Kidney epithelial cell (primary cell): ENCODE results near the gene ZDHHC14. TPM values are rescaled to one million over a fixed set of nuclear protein-coding genes. Genes with fewer than 3 reads are reported as not detected.

ENCODE experiments used
- DNase-seq: peaks from one replicate; pipeline ENCODE4 v3.0.0-alpha.2; 2010; ENCODE audit warnings: low read depth
- H3K27me3 ChIP-seq: 2 replicates; pipeline ENCODE4 v1.6.0; 2011; ENCODE audit warnings: low read length; ENCODE audit not compliant: control insufficient read depth, insufficient read depth
- H3K36me3 ChIP-seq: 2 replicates; pipeline ENCODE4 v1.5.1; 2011; ENCODE audit warnings: low read length; ENCODE audit not compliant: control insufficient read depth, insufficient read depth
- H3K4me3 ChIP-seq: 2 replicates; pipeline ENCODE4 v1.5.1; 2011; ENCODE audit warnings: low read depth, mild to moderate bottlenecking, control low read depth, low read length
- CTCF ChIP-seq: IDR thresholded peaks from 2 replicates; pipeline ENCODE4 v1.5.1; 2011; ENCODE audit warnings: mild to moderate bottlenecking, moderate library complexity, low read length, control low read depth, inconsistent platforms; ENCODE audit not compliant: insufficient read depth, poor library complexity, severe bottlenecking
- total RNA-seq: library from RNA; depleted of rRNA; stranded (reverse); fragments of >200 nt; gene quantifications from 2 replicates; pipeline ENCODE4 v1.2.3, GENCODE V29; 2015

Gene ZDHHC14
- total RNA-seq, 1 donor from 2014 or later: 9.7 TPM

DNA sequence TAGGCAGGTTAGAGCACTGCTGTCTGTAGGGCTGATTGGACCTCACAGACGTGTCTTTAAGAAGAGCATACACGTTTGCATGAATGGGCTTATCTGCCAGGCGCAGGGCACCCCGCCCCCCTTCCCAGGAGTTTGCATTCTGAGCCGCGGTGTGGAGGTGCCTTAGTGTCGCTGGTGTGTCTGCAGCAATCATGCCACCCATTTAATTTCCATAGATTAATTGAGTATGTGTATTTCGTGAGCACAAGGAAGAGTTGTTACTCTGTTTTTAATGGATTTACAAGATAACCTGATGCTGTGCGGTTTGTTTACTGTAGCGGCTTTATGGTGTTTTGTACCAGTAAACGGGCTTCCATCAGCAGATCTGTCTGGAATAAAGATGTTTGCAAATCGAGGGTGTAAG, 107.7 kb downstream of the ZDHHC14 start:
- no peak for DNase-seq
- Histone ChIP-seq H3K27me3 (no peaks in the 10 kb centered on the region), H3K4me3 (no peak overlapping the region), H3K36me3 (no peaks in the 10 kb centered on the region)
- TF ChIP-seq CTCF: no peak

- no peak for TF ChIP-seq CTCF
Measured at GRCh38 chr6:157490611-157491269, 109.8 kb downstream of the ZDHHC14 start.

DNA sequence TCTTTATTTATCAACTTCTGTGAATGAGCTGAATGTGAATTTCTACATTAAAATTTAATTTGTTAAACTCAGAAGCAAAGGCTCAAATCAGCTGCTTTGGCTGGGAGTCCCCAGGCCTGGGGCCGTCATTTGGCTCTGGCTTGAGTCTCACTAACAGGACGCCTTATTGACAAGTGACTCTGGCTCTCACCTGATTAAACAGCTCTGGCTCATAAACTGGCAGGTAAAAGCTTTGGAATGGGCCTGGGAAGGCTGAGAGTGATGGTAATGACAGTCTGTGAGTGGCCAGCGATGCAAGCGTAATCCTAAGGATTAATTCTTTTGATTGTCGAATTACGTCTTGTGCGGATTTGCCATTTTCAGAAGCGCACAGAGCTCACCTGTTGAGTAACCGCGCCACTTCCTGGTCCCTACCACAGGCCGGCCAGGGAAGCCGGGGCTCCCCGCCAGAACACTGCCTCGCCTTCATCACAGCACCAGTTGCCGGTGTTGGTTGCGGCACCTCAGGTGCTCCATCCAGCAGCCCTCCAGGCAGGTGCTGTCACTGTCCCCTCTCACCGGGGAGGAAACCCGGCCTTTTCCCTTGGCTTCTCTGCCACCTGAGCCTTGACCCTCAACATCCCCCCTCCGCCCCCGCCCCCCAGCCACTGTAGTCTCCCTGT, 110.7 kb downstream of the ZDHHC14 start:
- no peak overlapping the region for H3K4me3 ChIP-seq
- DNase-seq: no peak
- no peaks in the 10 kb centered on the region for H3K27me3 ChIP-seq
- TF ChIP-seq CTCF: no peak
- H3K36me3 ChIP-seq: no peaks in the 10 kb centered on the region

More at GRCh38 chr6:157490611-157491269, 109.8 kb downstream of the ZDHHC14 start:
- no peak for DNase-seq
- no peak overlapping the region for H3K4me3 ChIP-seq
- H3K27me3 ChIP-seq: no peaks in the 10 kb centered on the region
- H3K36me3 ChIP-seq: no peaks in the 10 kb centered on the region

- DNase-seq: no peak
- Histone ChIP-seq H3K36me3 (no peaks in the 10 kb centered on the region), H3K4me3 (no peak overlapping the region), H3K27me3 (no peaks in the 10 kb centered on the region)
- no peak for TF ChIP-seq CTCF
Measured at GRCh38 chr6:157492249-157492648, 111.3 kb downstream of the ZDHHC14 start.

DNA sequence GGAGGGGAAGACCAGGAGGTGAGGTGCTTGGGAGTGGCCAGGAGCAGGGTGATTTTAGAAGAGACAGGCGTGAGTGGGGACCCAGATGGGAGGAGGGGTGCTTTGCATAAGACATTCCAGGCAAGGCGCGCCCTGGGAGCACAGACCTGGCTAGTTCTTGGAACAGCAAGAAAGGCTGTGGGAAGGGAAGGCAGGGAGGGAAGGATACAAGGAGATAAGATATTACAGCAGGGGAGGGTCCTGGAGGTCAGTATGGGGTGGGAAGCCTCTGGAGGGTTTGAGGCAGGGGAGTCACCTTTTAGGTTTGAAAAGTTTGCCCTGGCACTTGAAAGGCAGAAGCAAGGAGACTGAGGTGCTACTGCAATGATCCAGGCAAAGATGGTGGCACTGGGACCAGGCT, 111.8 kb downstream of the ZDHHC14 start:
- Histone ChIP-seq H3K36me3 (no peaks in the 10 kb centered on the region), H3K27me3 (no peaks in the 10 kb centered on the region), H3K4me3 (no peak overlapping the region)
- DNase-seq: no peak
- no peak for TF ChIP-seq CTCF

GRCh38 chr6:157493173-157493572, 112.2 kb downstream of the ZDHHC14 start:
- DNase-seq: no peak
- no peak for TF ChIP-seq CTCF
- H3K4me3 ChIP-seq: no peak overlapping the region

More at GRCh38 chr6:157493173-157493572, 112.2 kb downstream of the ZDHHC14 start:
- H3K36me3 ChIP-seq: no peaks in the 10 kb centered on the region
- H3K27me3 ChIP-seq: no peaks in the 10 kb centered on the region
